Kasumi-1 (cell line): ENCODE results near the gene RFX8.

Source experiments
- DNase-seq, 2 experiments: peaks; one replicate each; lab custom pipeline; 2025; lab: John Stamatoyannopoulos, UW

RFX8 gene

GRCh38 chr2:101349893-101350662 is 124.8 kb downstream of the RFX8 start:
- DNase-seq, result peak in 1 of 2 experiments; percentile 19

GRCh38 chr2:101348883-101349282 is 126.0 kb downstream of the RFX8 start:
- no peak for DNase-seq
